ENCODE measurements around the gene CD226. TPM values are rescaled to one million over a fixed set of nuclear protein-coding genes. Genes with fewer than 3 reads are reported as not detected.
"Not testable (repeated sequence)": the region's sequence is repeated elsewhere in the genome, so short reads cannot be mapped to it uniquely, and the experiment has no call there.

CD226 gene
- total RNA-seq, 1 donor from 2014 or later, result 0.40 TPM

GRCh38 chr18:69872661-69873060, 75.0 kb downstream of the CD226 start:
- no peaks in the 10 kb centered on the region for H3K36me3 Mint-ChIP-seq (ENCODE audit: low read depth)
- no peak overlapping the region for H3K27ac Mint-ChIP-seq (ENCODE audit: unreplicated experiment)
- DNase-seq (ENCODE audit: low read depth, low spot score), result no peak
- no peaks in the 10 kb centered on the region for H3K27me3 Mint-ChIP-seq (ENCODE audit: low read depth)
- H3K4me1 Mint-ChIP-seq, result peaks cover 10% of the 10 kb centered on the region
- H3K9me3 Mint-ChIP-seq, result no peaks in the 10 kb centered on the region
- no peak for TF ChIP-seq CTCF (conservative IDR thresholded peaks at IDR 0.05)
- H3K4me3 Mint-ChIP-seq, result no peak overlapping the region

- no peak overlapping the region for H3K4me3 Mint-ChIP-seq
- peaks cover 10% of the 10 kb centered on the region for H3K4me1 Mint-ChIP-seq
- DNase-seq (ENCODE audit: low read depth, low spot score), result no peak
- H3K27ac Mint-ChIP-seq (ENCODE audit: unreplicated experiment), result no peak overlapping the region
- no peaks in the 10 kb centered on the region for H3K27me3 Mint-ChIP-seq (ENCODE audit: low read depth)
- no peak for TF ChIP-seq CTCF (conservative IDR thresholded peaks at IDR 0.05)
- no peaks in the 10 kb centered on the region for H3K9me3 Mint-ChIP-seq
- H3K36me3 Mint-ChIP-seq (ENCODE audit: low read depth), result no peaks in the 10 kb centered on the region
These were observed 76.3 kb downstream of the CD226 start for GRCh38 chr18:69871363-69871762.

- DNase-seq (ENCODE audit: low read depth, low spot score), result no peak
- Mint-ChIP-seq H3K27me3 (ENCODE audit: low read depth) (no peaks in the 10 kb centered on the region), H3K36me3 (ENCODE audit: low read depth) (no peaks in the 10 kb centered on the region), H3K9me3 (no peaks in the 10 kb centered on the region), H3K27ac (ENCODE audit: unreplicated experiment) (no peak overlapping the region), H3K4me3 (no peak overlapping the region), H3K4me1 (peaks cover 10% of the 10 kb centered on the region)
- TF ChIP-seq CTCF (conservative IDR thresholded peaks at IDR 0.05), result no peak
These were observed 76.9 kb downstream of the CD226 start for GRCh38 chr18:69870736-69871135.

GRCh38 chr18:69866212-69866611, 81.5 kb downstream of the CD226 start:
- peaks cover 4% of the 10 kb centered on the region for H3K4me1 Mint-ChIP-seq
- no peak for TF ChIP-seq CTCF (conservative IDR thresholded peaks at IDR 0.05)
- no peaks in the 10 kb centered on the region for H3K27me3 Mint-ChIP-seq (ENCODE audit: low read depth)
- H3K36me3 Mint-ChIP-seq (ENCODE audit: low read depth), result no peaks in the 10 kb centered on the region
- no peak for DNase-seq (ENCODE audit: low read depth, low spot score)
- H3K27ac Mint-ChIP-seq (ENCODE audit: unreplicated experiment), result no peak overlapping the region
- no peaks in the 10 kb centered on the region for H3K9me3 Mint-ChIP-seq
- no peak overlapping the region for H3K4me3 Mint-ChIP-seq

- Mint-ChIP-seq H3K4me1 (peaks cover 4% of the 10 kb centered on the region), H3K27ac (ENCODE audit: unreplicated experiment) (no peak overlapping the region), H3K4me3 (no peak overlapping the region), H3K9me3 (no peaks in the 10 kb centered on the region), H3K36me3 (ENCODE audit: low read depth) (no peaks in the 10 kb centered on the region), H3K27me3 (ENCODE audit: low read depth) (no peaks in the 10 kb centered on the region)
- no peak for TF ChIP-seq CTCF (conservative IDR thresholded peaks at IDR 0.05)
- DNase-seq (ENCODE audit: low read depth, low spot score), result no peak
These were observed 81.9 kb downstream of the CD226 start for GRCh38 chr18:69865776-69866175.

GRCh38 chr18:69864802-69865201, 82.9 kb downstream of the CD226 start:
- not testable (repeated sequence) for DNase-seq (ENCODE audit: low read depth, low spot score); H3K36me3 Mint-ChIP-seq (ENCODE audit: low read depth); H3K27me3 Mint-ChIP-seq (ENCODE audit: low read depth); H3K9me3 Mint-ChIP-seq; H3K4me3 Mint-ChIP-seq; H3K27ac Mint-ChIP-seq (ENCODE audit: unreplicated experiment); H3K4me1 Mint-ChIP-seq
